GM12874 (cell line): Measurements from ENCODE around the gene ANKRD39.

Experiments
- TF ChIP-seq, protein P1 (sequence below): IDR thresholded peaks from 2 replicates; pipeline ENCODE4 v1.5.1; 2011; ENCODE audit warnings: low read depth, mild to moderate bottlenecking, control low read depth, low read length, moderate library complexity; ENCODE audit not compliant: insufficient read depth

ANKRD39 gene

GRCh38 chr2:96884299-96885094, 26.7 kb upstream of the ANKRD39 start:
- TF ChIP-seq, protein P1, sequence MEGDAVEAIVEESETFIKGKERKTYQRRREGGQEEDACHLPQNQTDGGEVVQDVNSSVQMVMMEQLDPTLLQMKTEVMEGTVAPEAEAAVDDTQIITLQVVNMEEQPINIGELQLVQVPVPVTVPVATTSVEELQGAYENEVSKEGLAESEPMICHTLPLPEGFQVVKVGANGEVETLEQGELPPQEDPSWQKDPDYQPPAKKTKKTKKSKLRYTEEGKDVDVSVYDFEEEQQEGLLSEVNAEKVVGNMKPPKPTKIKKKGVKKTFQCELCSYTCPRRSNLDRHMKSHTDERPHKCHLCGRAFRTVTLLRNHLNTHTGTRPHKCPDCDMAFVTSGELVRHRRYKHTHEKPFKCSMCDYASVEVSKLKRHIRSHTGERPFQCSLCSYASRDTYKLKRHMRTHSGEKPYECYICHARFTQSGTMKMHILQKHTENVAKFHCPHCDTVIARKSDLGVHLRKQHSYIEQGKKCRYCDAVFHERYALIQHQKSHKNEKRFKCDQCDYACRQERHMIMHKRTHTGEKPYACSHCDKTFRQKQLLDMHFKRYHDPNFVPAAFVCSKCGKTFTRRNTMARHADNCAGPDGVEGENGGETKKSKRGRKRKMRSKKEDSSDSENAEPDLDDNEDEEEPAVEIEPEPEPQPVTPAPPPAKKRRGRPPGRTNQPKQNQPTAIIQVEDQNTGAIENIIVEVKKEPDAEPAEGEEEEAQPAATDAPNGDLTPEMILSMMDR = no peak

DNA sequence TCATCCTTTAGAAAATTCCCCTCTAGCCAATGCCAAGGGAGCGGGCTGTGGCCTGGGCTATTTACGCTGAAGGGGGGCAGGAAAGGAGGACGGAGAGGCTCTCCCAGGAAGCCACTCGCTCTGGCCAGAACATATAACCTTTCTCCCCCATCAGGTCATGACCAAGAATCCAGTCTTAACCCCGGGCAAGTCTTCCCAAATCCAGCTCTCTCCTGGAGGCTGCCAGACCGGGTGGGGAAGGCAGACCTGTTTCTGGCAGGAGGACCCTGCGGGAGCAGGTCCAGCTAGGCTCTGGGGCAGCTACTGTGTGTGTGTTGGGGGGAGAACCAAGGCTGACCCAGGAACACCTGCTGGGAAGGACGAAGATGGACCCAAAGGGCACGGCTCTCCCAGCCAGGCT, 25.5 kb upstream of the ANKRD39 start:
- TF ChIP-seq, protein P1 = no peak

DNA sequence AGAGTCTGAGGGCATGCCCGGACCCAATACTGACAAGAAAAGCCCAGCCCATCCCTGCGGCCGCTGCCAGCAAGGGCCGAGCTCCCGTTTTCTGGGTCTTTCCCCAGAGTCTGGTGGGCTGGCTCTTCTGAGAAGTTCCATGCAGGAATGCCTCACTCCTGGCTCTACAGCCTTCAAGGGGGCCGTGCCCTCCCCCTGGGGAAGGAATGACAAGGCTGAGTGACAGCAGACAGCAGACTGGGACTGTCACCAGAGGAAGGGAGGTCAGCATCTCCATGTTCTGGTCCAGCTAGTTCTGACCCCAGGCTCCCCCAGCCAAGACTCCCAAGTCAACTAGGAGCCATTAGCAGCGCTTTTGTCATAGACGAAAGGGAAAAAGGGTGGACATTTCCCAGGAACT, 25.1 kb upstream of the ANKRD39 start:
- TF ChIP-seq, protein P1 = no peak

DNA sequence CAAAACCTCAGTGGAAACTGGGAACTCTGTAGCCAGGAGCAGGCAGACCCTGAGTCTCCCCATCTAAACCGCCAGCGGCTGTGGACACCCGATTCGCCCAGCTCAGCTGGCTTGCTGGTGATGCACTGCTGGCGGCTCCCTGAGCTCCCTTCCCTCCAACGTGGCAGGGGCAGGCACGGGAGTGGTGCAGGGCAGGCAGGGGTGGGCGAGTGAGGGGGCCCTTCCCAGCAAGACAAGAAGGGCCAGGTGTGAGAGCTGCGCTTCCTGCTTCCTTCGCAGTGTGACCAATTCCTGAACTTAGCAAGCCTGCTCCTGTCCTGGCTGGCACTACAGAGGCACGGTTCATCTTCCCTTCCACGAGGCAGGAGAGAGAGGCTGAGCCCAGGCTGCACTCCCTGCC, 24.4 kb upstream of the ANKRD39 start:
- TF ChIP-seq, protein P1 = no peak

- TF ChIP-seq, protein P1 = no peak
Observed at GRCh38 chr2:96881349-96882195, 23.8 kb upstream of the ANKRD39 start.

- TF ChIP-seq, protein P1 = no peak
Observed at GRCh38 chr2:96880891-96881273, 23.1 kb upstream of the ANKRD39 start.

DNA sequence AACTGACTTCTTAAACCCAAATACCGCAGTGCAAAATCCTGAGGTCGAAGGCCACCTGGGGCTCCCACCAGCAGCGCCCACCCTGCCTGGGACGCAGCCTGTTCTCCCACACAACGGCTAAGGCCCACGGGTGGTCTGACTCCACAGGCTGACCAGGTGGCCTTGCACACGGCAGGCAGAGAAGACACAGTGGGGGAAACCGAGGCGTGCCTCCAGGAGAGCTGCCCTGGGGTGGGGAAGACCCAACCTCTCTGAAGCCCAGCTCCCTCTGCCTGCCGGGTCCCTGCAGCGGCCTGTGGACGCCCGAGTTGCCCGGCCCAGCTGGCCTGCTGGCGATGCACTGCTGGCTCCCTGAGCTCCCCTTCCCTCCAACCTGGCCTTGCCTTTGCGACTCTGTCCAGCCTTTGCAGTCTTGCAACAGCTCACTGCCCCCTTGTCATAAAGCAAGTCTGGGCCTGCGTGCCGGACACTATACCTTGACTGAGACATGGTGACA, 21.8 kb upstream of the ANKRD39 start:
- TF ChIP-seq, protein P1 = no peak
